GM12873 (cell line): ENCODE data around the gene PRRC2A.

Experiments
- TF ChIP-seq, protein P1 (sequence below): IDR thresholded peaks from 2 replicates; pipeline ENCODE4 v1.5.1; 2012; ENCODE audit warnings: low read depth, mild to moderate bottlenecking, moderate library complexity, low read length, control low read depth; ENCODE audit not compliant: insufficient read depth; ENCODE audit errors: missing control alignments

The PRRC2A gene

GRCh38 chr6:31630177-31630934, 9.8 kb downstream of the PRRC2A start:
- TF ChIP-seq, protein P1, sequence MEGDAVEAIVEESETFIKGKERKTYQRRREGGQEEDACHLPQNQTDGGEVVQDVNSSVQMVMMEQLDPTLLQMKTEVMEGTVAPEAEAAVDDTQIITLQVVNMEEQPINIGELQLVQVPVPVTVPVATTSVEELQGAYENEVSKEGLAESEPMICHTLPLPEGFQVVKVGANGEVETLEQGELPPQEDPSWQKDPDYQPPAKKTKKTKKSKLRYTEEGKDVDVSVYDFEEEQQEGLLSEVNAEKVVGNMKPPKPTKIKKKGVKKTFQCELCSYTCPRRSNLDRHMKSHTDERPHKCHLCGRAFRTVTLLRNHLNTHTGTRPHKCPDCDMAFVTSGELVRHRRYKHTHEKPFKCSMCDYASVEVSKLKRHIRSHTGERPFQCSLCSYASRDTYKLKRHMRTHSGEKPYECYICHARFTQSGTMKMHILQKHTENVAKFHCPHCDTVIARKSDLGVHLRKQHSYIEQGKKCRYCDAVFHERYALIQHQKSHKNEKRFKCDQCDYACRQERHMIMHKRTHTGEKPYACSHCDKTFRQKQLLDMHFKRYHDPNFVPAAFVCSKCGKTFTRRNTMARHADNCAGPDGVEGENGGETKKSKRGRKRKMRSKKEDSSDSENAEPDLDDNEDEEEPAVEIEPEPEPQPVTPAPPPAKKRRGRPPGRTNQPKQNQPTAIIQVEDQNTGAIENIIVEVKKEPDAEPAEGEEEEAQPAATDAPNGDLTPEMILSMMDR: no peak

DNA sequence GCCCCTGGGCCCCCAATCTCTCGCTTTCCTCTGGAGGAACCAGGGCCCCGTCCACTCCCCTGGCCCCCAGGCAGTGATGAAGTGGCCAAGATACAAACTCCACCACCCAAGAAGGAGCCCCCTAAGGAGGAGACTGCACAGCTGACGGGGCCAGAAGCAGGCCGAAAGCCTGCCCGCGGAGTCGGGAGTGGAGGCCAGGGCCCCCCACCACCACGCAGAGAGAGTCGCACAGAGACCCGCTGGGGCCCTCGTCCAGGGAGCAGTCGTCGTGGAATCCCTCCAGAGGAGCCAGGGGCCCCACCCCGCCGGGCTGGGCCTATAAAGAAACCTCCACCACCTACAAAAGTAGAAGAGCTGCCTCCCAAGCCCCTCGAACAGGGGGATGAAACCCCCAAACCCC, 10.7 kb downstream of the PRRC2A start:
- TF ChIP-seq, protein P1: no peak

GRCh38 chr6:31631681-31632278, 11.3 kb downstream of the PRRC2A start:
- TF ChIP-seq, protein P1: no peak

GRCh38 chr6:31632279-31632946, 11.9 kb downstream of the PRRC2A start:
- TF ChIP-seq, protein P1: no peak

DNA sequence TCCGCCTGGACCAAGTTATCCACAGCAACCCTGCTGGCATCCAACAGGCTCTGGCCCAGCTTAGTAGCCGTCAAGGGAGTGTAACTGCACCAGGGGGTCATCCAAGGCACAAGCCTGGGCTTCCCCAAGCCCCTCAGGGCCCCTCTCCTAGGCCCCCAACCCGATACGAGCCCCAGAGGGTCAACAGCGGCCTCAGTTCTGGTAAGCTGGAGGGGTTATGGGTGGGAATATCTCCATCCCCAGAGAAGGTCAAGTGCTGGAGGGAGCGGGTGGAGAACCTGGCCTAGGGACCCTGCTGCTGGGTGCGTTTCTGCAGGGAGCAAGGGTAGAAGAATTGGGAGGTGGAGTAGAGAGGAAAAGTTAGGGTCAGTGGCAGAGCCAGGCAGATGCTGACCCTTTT, 12.9 kb downstream of the PRRC2A start:
- TF ChIP-seq, protein P1: no peak

- TF ChIP-seq, protein P1: no peak
Measured at GRCh38 chr6:31634131-31634530, 13.6 kb downstream of the PRRC2A start.

GRCh38 chr6:31634969-31635575, 14.6 kb downstream of the PRRC2A start:
- TF ChIP-seq, protein P1: no peak
